ENCODE measurements around the gene DYSF. TPM values are rescaled to one million over a fixed set of nuclear protein-coding genes. Genes with fewer than 3 reads are reported as not detected.
A peak's percentile ranks its signal among the peaks of the same experiment; 100 is the strongest.

The DYSF gene
- total and polyA plus RNA-seq, 2 donors from 2014 or later = 11.3 to 19.8 TPM

DNA sequence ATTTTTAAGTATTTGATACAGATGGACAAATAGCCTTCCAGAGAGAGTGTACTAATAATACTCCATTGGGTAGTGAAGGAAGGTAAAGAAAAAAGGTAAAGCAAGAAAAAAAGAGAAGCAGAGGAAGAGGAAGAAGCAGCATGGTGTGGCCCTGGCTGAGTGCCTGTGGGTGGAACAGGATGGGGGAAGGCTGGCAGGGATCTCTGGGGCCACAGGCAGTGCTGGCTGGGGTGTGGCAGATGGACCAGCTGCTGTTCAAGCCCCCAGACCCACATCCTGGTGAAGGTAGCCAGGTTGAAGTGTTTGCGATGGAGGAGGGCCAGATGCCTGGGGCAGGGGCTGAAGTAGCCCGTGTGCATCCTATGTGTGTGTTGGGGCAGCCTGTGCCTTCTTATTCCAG lies 79.0 kb downstream of the DYSF start:
- H3K4me3 ChIP-seq (ENCODE audit: low read length in 3 of 3) = no peak overlapping the region
- intact Hi-C loops (cut with DNase I) = no loop called here
- no peak overlapping the region for H3K9ac ChIP-seq (ENCODE audit: low read length in 3 of 3)
- H3K9me3 ChIP-seq (ENCODE audit: control insufficient read depth in 2 of 3, insufficient read depth in 1 of 3, low read length in 3 of 3) = no peaks in the 10 kb centered on the region
- no peaks in the 10 kb centered on the region for H3K4me1 ChIP-seq (ENCODE audit: control insufficient read depth in 2 of 3, insufficient read depth in 2 of 3, low read depth in 1 of 3, low read length in 3 of 3)
- TF ChIP-seq, protein P1, sequence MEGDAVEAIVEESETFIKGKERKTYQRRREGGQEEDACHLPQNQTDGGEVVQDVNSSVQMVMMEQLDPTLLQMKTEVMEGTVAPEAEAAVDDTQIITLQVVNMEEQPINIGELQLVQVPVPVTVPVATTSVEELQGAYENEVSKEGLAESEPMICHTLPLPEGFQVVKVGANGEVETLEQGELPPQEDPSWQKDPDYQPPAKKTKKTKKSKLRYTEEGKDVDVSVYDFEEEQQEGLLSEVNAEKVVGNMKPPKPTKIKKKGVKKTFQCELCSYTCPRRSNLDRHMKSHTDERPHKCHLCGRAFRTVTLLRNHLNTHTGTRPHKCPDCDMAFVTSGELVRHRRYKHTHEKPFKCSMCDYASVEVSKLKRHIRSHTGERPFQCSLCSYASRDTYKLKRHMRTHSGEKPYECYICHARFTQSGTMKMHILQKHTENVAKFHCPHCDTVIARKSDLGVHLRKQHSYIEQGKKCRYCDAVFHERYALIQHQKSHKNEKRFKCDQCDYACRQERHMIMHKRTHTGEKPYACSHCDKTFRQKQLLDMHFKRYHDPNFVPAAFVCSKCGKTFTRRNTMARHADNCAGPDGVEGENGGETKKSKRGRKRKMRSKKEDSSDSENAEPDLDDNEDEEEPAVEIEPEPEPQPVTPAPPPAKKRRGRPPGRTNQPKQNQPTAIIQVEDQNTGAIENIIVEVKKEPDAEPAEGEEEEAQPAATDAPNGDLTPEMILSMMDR (IDR thresholded peaks at IDR 0.05; ENCODE audit: borderline replicate concordance, extremely low read depth, insufficient read depth) = no peak
- no peaks in the 10 kb centered on the region for H3K36me3 ChIP-seq (ENCODE audit: control insufficient read depth in 2 of 3, insufficient read depth in 3 of 3, low read length in 3 of 3)
- FAIRE-seq (no peak), DNase-seq (peak in 1 of 5 donors; percentile 23)
- no peak overlapping the region for H3K27ac ChIP-seq (ENCODE audit: low read depth in 2 of 2, low read length in 2 of 2)
- H3K27me3 ChIP-seq (ENCODE audit: control insufficient read depth, insufficient read depth, low read length) = no peaks in the 10 kb centered on the region

DNA sequence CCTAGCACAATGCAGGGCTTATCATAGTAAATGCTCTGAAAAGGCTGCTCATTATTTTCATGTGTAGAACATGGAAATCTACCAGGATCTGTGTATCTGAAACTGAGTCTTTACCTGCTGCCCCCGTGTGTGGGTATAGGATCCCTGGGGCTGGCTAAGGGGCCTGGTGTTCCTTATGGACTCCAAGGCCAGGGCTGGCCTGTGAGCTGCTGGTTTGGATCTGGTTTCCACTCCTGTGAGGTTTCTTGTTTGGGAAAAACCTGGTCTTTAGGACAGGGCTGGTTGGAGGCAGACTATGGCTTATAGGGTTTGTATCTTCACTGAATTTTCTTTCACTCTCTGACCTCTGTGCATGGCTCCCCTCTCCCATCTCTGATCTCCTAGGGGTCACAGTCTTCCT lies 80.8 kb downstream of the DYSF start:
- Histone ChIP-seq H3K9ac (ENCODE audit: low read length in 3 of 3) (no peak overlapping the region), H3K36me3 (ENCODE audit: control insufficient read depth in 2 of 3, insufficient read depth in 3 of 3, low read length in 3 of 3) (no peaks in the 10 kb centered on the region), H3K27ac (ENCODE audit: low read depth in 2 of 2, low read length in 2 of 2) (no peak overlapping the region), H3K4me3 (ENCODE audit: low read length in 3 of 3) (no peak overlapping the region), H3K9me3 (ENCODE audit: control insufficient read depth in 2 of 3, insufficient read depth in 1 of 3, low read length in 3 of 3) (no peaks in the 10 kb centered on the region), H3K4me1 (ENCODE audit: control insufficient read depth in 2 of 3, insufficient read depth in 2 of 3, low read depth in 1 of 3, low read length in 3 of 3) (no peaks in the 10 kb centered on the region), H3K27me3 (ENCODE audit: control insufficient read depth, insufficient read depth, low read length) (no peaks in the 10 kb centered on the region)
- intact Hi-C loops (cut with DNase I) = no loop called here
- peak in 1 of 5 donors; percentile 7 for DNase-seq
- no peak for FAIRE-seq
- TF ChIP-seq, protein P1 (IDR thresholded peaks at IDR 0.05; ENCODE audit: borderline replicate concordance, extremely low read depth, insufficient read depth) = no peak

DNA sequence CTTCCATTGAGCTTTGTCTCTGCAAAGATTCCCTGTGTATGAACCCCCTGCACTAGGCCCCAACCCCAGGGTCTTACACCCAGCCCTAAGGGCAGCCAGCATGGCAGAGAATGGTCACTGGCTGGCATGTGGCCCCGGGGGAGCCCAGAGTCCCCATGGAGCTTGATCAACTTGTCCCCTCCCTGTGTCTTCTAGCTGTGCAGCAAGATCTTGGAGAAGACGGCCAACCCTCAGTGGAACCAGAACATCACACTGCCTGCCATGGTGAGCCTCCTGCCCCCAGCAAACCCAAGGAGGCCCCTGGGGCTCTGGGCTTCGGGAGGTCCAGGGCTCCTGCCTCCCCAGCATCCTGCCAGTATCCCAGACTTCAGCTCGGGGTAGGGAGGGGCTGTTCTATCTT lies 81.5 kb downstream of the DYSF start:
- H3K27ac ChIP-seq (ENCODE audit: low read depth in 2 of 2, low read length in 2 of 2) = no peak overlapping the region
- no peak overlapping the region for H3K4me3 ChIP-seq (ENCODE audit: low read length in 3 of 3)
- H3K4me1 ChIP-seq (ENCODE audit: control insufficient read depth in 2 of 3, insufficient read depth in 2 of 3, low read depth in 1 of 3, low read length in 3 of 3) = no peaks in the 10 kb centered on the region
- DNase-seq (peak in 1 of 5 donors; percentile 13), FAIRE-seq (no peak)
- no peaks in the 10 kb centered on the region for H3K9me3 ChIP-seq (ENCODE audit: control insufficient read depth in 2 of 3, insufficient read depth in 1 of 3, low read length in 3 of 3)
- TF ChIP-seq, protein P1 (IDR thresholded peaks at IDR 0.05; ENCODE audit: borderline replicate concordance, extremely low read depth, insufficient read depth) = no peak
- no peaks in the 10 kb centered on the region for H3K27me3 ChIP-seq (ENCODE audit: control insufficient read depth, insufficient read depth, low read length)
- H3K9ac ChIP-seq (ENCODE audit: low read length in 3 of 3) = no peak overlapping the region
- H3K36me3 ChIP-seq (ENCODE audit: control insufficient read depth in 2 of 3, insufficient read depth in 3 of 3, low read length in 3 of 3) = no peaks in the 10 kb centered on the region
- intact Hi-C loops (cut with DNase I) = no loop called here

DNA sequence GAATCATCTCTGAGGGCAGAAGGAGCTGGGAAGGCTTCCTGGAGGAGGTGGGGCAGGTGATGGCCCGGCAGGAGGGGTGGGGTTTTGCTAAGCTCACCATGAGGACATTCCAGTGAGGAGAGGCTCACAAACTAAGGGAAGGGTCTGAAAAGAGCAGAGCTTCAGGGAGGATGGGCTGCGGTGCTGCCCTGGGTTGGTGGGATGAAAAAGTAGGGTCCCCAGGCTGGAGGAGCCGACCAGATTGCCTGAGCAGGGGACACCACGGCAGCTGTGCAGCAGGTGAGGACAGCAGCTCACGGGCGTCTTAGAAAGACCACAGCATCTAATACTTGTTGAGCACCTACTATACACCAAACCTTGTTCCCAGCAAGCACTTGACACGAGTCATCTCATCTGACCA lies 82.2 kb downstream of the DYSF start:
- no peaks in the 10 kb centered on the region for H3K36me3 ChIP-seq (ENCODE audit: control insufficient read depth in 2 of 3, insufficient read depth in 3 of 3, low read length in 3 of 3)
- intact Hi-C loops (cut with DNase I) = no loop called here
- DNase-seq (peak in 1 of 5 donors; percentile 9), FAIRE-seq (no peak)
- no peak overlapping the region for H3K4me3 ChIP-seq (ENCODE audit: low read length in 3 of 3)
- no peaks in the 10 kb centered on the region for H3K4me1 ChIP-seq (ENCODE audit: control insufficient read depth in 2 of 3, insufficient read depth in 2 of 3, low read depth in 1 of 3, low read length in 3 of 3)
- H3K9me3 ChIP-seq (ENCODE audit: control insufficient read depth in 2 of 3, insufficient read depth in 1 of 3, low read length in 3 of 3) = no peaks in the 10 kb centered on the region
- no peak overlapping the region for H3K9ac ChIP-seq (ENCODE audit: low read length in 3 of 3)
- TF ChIP-seq, protein P1 (IDR thresholded peaks at IDR 0.05; ENCODE audit: borderline replicate concordance, extremely low read depth, insufficient read depth) = no peak
- H3K27ac ChIP-seq (ENCODE audit: low read depth in 2 of 2, low read length in 2 of 2) = no peak overlapping the region
- no peaks in the 10 kb centered on the region for H3K27me3 ChIP-seq (ENCODE audit: control insufficient read depth, insufficient read depth, low read length)

Measured in kidney (tissue), 14 donors.